HG03575 (cell line): ENCODE results near the gene FZD4.
"Not testable (repeated sequence)": the region's sequence is repeated elsewhere in the genome, so short reads cannot be mapped to it uniquely, and the experiment has no call there.

Experiments
- ATAC-seq: cut with Tn5 transposase; IDR thresholded peaks from one replicate; pipeline ENCODE4 v1.9.1; 2021; ENCODE audit not compliant: unreplicated experiment, insufficient number of reproducible peaks, low FRiP score; ENCODE audit errors: extremely low read depth

The FZD4 gene

GRCh38 chr11:86919557-86920210, 35.5 kb downstream of the FZD4 start:
- ATAC-seq = no peak

- no peak for ATAC-seq
These were observed 36.2 kb downstream of the FZD4 start for GRCh38 chr11:86918973-86919372.

DNA sequence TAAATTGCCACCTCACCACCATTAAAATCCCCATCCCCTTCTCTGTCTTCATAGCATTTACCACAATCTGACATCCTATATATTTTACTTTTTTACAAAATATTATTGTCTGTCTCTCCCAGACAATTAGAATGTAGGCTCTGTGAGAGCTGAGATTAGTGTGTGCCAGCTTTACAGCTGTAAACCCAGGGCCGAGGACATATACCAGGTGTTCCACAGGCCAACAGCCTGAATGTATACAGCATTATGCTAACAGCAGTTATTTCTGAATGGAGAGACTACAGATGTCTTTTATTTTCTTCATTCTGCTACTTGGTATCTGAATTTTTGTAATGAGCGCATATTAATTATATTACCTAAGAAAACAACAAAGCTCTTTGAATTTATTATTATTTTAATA, 36.7 kb downstream of the FZD4 start:
- no peak for ATAC-seq

- no peak for ATAC-seq
These were observed 37.6 kb downstream of the FZD4 start for GRCh38 chr11:86917589-86917988.

DNA sequence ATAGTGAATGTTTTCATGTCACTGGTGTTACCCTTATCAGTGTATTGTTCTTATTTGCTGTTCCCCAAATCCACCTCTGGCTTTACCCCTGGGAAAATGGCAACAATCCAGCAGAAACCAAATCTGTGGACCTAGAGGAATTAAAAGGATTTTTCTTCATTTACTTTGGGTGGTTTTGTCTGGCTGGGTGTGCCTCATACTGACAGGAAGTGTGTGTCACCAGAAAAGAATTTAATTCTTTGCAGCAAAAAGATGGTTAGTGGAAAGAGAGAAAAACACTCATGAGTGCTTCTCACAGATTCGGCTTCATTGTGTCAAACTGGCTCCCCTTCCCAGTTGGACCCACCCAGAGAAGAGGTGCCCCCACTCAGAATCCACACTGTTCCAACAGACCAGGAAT, 38.9 kb downstream of the FZD4 start:
- no peak for ATAC-seq

- ATAC-seq = not testable (repeated sequence)
These were observed 39.3 kb downstream of the FZD4 start for GRCh38 chr11:86915850-86916249.

GRCh38 chr11:86914865-86915519, 40.2 kb downstream of the FZD4 start:
- ATAC-seq = no peak

- ATAC-seq = no peak
These were observed 43.0 kb downstream of the FZD4 start for GRCh38 chr11:86912238-86912637.

DNA sequence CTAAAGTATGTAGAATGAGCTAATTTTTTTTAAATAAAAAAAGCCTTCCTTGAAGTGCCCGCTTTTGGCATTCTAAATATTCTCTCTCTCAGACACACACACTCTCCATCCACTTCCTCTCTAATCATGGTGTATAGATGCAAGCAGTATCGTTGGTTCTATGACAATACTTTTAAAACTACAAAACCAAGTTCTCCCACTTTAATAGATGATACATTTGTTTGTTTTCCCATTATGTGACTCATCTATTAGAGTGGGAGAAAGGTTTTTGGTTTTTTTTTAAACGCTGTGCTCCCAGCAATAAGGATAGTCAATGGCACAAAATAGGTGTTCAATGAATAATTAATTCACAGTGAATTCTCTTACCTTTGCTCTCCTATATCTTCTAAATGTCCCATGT, 44.6 kb downstream of the FZD4 start:
- no peak for ATAC-seq

- no peak for ATAC-seq
These were observed 49.0 kb downstream of the FZD4 start for GRCh38 chr11:86906198-86906597.

GRCh38 chr11:86905252-86905651, 49.9 kb downstream of the FZD4 start:
- ATAC-seq = no peak

- ATAC-seq = no peak
These were observed 51.2 kb downstream of the FZD4 start for GRCh38 chr11:86904001-86904400.

DNA sequence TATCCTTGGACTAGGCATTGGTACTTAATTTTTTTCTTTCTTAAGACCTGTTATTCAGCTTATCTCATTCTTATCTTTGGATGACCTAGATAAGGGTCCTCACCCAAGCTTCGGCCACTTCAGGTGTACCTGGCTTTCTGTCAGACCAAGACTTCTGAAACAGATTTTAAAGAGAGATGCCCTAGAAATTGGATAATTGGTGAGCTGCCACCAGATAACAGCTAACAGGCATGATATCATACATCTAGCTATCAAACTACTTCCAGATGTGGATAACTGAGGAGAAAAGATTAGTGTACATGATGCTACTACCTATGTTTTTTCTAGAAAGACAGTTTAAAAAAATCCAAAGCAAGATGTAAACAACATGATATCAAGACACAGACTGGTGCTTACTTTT, 52.9 kb downstream of the FZD4 start:
- ATAC-seq = no peak

GRCh38 chr11:86901599-86901998, 53.6 kb downstream of the FZD4 start:
- no peak for ATAC-seq

DNA sequence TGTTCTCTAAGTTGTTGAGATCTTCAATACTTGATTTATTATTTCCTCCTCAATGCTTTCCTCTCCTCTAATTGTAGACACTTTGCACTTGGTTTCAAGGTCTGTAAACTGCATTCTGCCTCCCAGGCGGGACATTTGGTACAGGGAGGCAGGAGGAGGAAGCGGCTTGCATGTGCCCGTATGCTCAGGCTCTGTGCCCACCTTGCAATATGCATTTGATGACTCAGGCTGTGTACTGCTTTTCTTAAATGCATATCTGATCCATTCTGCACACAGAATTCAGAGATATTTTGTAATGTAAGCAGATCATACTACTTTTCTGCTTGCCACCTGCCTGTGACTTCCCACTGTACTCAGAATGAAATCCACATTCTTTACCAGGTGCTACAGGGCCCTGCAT, 55.0 kb downstream of the FZD4 start:
- no peak for ATAC-seq

GRCh38 chr11:86898689-86899088, 56.5 kb downstream of the FZD4 start:
- ATAC-seq = no peak

DNA sequence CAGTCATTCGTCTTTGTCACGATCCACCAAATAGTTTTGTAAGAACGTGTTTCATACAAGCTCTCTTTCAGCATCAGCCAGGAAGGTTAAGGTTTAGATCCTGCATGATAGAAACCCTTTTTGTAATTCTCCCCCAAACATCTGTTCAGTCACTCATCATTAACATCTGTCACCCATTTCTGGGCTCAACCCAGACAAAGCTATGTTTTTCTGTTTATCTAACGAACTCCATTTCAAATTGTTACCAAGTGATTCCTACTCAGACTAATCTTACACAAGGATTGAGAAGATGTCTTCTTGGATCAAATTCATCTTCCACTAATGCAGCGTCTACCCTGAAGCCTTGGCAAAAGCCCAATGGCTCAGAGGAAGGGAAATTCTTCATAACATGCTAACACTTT, 58.8 kb downstream of the FZD4 start:
- no peak for ATAC-seq
